ENCODE results near the gene ATP2B2. TPM values are rescaled to one million over a fixed set of nuclear protein-coding genes. Genes with fewer than 3 reads are reported as not detected.

The ATP2B2 gene
- total and polyA plus RNA-seq, 10 of the 15 experiments (the other 5 are each of a cell fraction or from before 2014, with no cell fraction given), result 0.04 TPM; not detected in 9

GRCh38 chr3:10526366-10526765 lies 21.0 kb upstream of the ATP2B2 start:
- no peaks in the 10 kb centered on the region for H3K4me1 ChIP-seq (ENCODE audit: control insufficient read depth, insufficient read depth, low read length)
- H3K36me3 ChIP-seq (ENCODE audit: control insufficient read depth in 2 of 2, insufficient read depth in 2 of 2, low read length in 1 of 2), result no peaks in the 10 kb centered on the region
- ChIA-PET SMC1A (ENCODE audit: uncharacterized antibody, unreplicated experiment) (no interaction called here), CTCF (no interaction called here), POLR2A (no interaction called here), RAD21 (ENCODE audit: unreplicated experiment) (no interaction called here)
- intact Hi-C loops (cut with micrococcal nuclease; ENCODE audit: unreplicated experiment), result no loop called here
- H3K27ac ChIP-seq (ENCODE audit: control insufficient read depth, insufficient read depth), result no peak overlapping the region
- no peak overlapping the region for H3K4me3 ChIP-seq
- no peak overlapping the region for H3K4me2 ChIP-seq (ENCODE audit: control insufficient read depth, insufficient read depth)
- H4K20me1 ChIP-seq (ENCODE audit: control insufficient read depth, insufficient read depth), result no peaks in the 10 kb centered on the region
- FAIRE-seq, result no peak
- TF ChIP-seq RAD51 (IDR thresholded peaks at IDR 0.05) (no peak), JUNB (IDR thresholded peaks at IDR 0.05) (no peak), PML (IDR thresholded peaks at IDR 0.05; ENCODE audit: low read length) (no peak)
- WGBS (ENCODE audit: insufficient coverage, insufficient replicate concordance, low lambda C conversion rate, missing lambda C conversion rate), result 47% methylated on average over 4 of the region's 4 CpGs
- no peak for DNase-seq (ENCODE audit: low read depth, low spot score)
- in situ Hi-C loops (cut with MboI), result no loop called here
- ATAC-seq, result no peak
- no TSS peak for BruUV-seq (replicated peaks)
- no peaks in the 10 kb centered on the region for H3K9me3 ChIP-seq (replicated peaks; ENCODE audit: control insufficient read depth, insufficient read depth, low read length)
- H3K79me2 ChIP-seq (ENCODE audit: control insufficient read depth, insufficient read depth, low read length), result no peaks in the 10 kb centered on the region
- H3K27me3 ChIP-seq (replicated peaks in 1 of 2; ENCODE audit: control insufficient read depth in 2 of 2, insufficient read depth in 2 of 2, low read length in 1 of 2), result peaks cover 3 to 6% of the 10 kb centered on the region in 2 experiments; a peak in 3 of 4 replicates
- H2AFZ ChIP-seq (ENCODE audit: control insufficient read depth, low read depth, low read length), result no peak overlapping the region
- H3K9ac ChIP-seq (ENCODE audit: control insufficient read depth, insufficient read depth, low read length), result no peak overlapping the region

DNA sequence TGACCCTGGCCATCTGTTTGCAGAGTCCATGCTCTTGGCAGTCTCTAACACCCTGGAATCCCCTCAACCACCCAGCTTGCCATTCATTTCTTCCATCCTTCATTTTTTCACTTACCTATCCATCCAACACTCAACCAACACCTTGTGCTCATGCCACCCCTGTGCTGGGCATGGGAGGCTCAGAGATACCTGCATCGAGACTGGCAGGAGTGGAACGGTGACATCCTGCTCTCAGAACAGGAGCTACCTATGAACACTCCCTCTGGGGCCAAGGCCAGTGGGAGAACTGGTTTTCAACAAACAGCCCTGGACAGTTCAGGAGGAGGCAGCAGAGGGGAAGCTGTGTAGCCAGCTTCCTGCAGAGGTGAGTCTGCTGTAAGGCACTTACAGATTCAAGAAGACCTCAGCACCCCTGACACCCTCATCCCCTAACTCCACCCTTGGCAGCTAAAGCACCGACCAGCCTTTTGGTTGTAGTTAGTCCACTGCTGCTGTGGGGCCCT lies 19.5 kb upstream of the ATP2B2 start:
- H3K79me2 ChIP-seq (ENCODE audit: control insufficient read depth, insufficient read depth, low read length), result no peaks in the 10 kb centered on the region
- no peaks in the 10 kb centered on the region for H4K20me1 ChIP-seq (ENCODE audit: control insufficient read depth, insufficient read depth)
- no peaks in the 10 kb centered on the region for H3K4me1 ChIP-seq (ENCODE audit: control insufficient read depth, insufficient read depth, low read length)
- in situ Hi-C loops (cut with MboI) (no loop called here), intact Hi-C loops (cut with micrococcal nuclease; ENCODE audit: unreplicated experiment) (no loop called here)
- H3K4me2 ChIP-seq (ENCODE audit: control insufficient read depth, insufficient read depth), result no peak overlapping the region
- ChIA-PET POLR2A (no interaction called here), CTCF (no interaction called here), RAD21 (ENCODE audit: unreplicated experiment) (no interaction called here), SMC1A (ENCODE audit: uncharacterized antibody, unreplicated experiment) (no interaction called here)
- no peaks in the 10 kb centered on the region for H3K9me3 ChIP-seq (replicated peaks; ENCODE audit: control insufficient read depth, insufficient read depth, low read length)
- no peak overlapping the region for H3K9ac ChIP-seq (ENCODE audit: control insufficient read depth, insufficient read depth, low read length)
- H3K4me3 ChIP-seq, result no peak overlapping the region
- ATAC-seq (no peak), DNase-seq (ENCODE audit: low read depth, low spot score) (no peak), FAIRE-seq (no peak)
- no peak overlapping the region for H2AFZ ChIP-seq (ENCODE audit: control insufficient read depth, low read depth, low read length)
- H3K36me3 ChIP-seq (ENCODE audit: control insufficient read depth in 2 of 2, insufficient read depth in 2 of 2, low read length in 1 of 2), result no peaks in the 10 kb centered on the region
- H3K27ac ChIP-seq (ENCODE audit: control insufficient read depth, insufficient read depth), result no peak overlapping the region
- no TSS peak for BruUV-seq (replicated peaks)
- peaks cover 3 to 6% of the 10 kb centered on the region in 2 experiments; a peak in 3 of 4 replicates for H3K27me3 ChIP-seq (replicated peaks in 1 of 2; ENCODE audit: control insufficient read depth in 2 of 2, insufficient read depth in 2 of 2, low read length in 1 of 2)
- WGBS (ENCODE audit: insufficient coverage, insufficient replicate concordance, low lambda C conversion rate, missing lambda C conversion rate), result 25% methylated on average over 3 of the region's 3 CpGs
- TF ChIP-seq CUX1 (IDR thresholded peaks at IDR 0.05; ENCODE audit: insufficient replicate concordance, low read depth, low read length) (no peak), IKZF2 (IDR thresholded peaks at IDR 0.05) (no peak), NFXL1 (IDR thresholded peaks at IDR 0.05; ENCODE audit: borderline replicate concordance) (no peak), ZSCAN29 (IDR thresholded peaks at IDR 0.05) (no peak), POLR2AphosphoS2 (IDR thresholded peaks at IDR 0.05; ENCODE audit: low read depth, low read length) (no peak), RAD21 (IDR thresholded peaks at IDR 0.05; ENCODE audit: insufficient read depth, low read depth, low read length) (no peak)
- TF ChIP-seq, protein P1, sequence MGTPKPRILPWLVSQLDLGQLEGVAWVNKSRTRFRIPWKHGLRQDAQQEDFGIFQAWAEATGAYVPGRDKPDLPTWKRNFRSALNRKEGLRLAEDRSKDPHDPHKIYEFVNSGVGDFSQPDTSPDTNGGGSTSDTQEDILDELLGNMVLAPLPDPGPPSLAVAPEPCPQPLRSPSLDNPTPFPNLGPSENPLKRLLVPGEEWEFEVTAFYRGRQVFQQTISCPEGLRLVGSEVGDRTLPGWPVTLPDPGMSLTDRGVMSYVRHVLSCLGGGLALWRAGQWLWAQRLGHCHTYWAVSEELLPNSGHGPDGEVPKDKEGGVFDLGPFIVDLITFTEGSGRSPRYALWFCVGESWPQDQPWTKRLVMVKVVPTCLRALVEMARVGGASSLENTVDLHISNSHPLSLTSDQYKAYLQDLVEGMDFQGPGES (IDR thresholded peaks at IDR 0.05), result no peak
